LNCaP clone FGC (cell line): Measurements from ENCODE around the gene EBF4.

ENCODE experiments used
- DNase-seq: peaks from one replicate; pipeline ENCODE4 v3.0.0-alpha.2; 2011; ENCODE audit warnings: low read depth
- H3K4me3 ChIP-seq: 2 replicates; pipeline ENCODE4 v1.5.1; 2011; ENCODE audit warnings: mild to moderate bottlenecking, low read depth, low read length, control low read depth
- CTCF ChIP-seq: IDR thresholded peaks from 2 replicates; pipeline ENCODE4 v1.5.1; 2012; ENCODE audit warnings: mild to moderate bottlenecking; ENCODE audit not compliant: control insufficient read depth, insufficient read depth; ENCODE audit errors: extremely low read depth

Gene EBF4

GRCh38 chr20:2692036-2692885, at the start of gene EBF4:
Gene EBF4, plus strand, starts transcription at chr20:2692780. Its CDS starts 866 bp downstream, at chr20:2693646.
- TF ChIP-seq CTCF: no peak
- no peak within 1 kb of the TSS for H3K4me3 ChIP-seq
- no peak for DNase-seq

- no peak for DNase-seq
- TF ChIP-seq CTCF: no peak
- H3K4me3 ChIP-seq: no peak overlapping the region
Measured at GRCh38 chr20:2643708-2644107, 48.9 kb upstream of the EBF4 start.

GRCh38 chr20:2651772-2652723, 40.5 kb upstream of the EBF4 start, which contains the start of gene NOP56:
Gene NOP56, plus strand, starts transcription at chr20:2652632. Its CDS starts 29 bp downstream, at chr20:2652661.
- peak within 1 kb of the TSS; percentile 89 for H3K4me3 ChIP-seq
- no peak for TF ChIP-seq CTCF
- no peak for DNase-seq

- TF ChIP-seq CTCF: no peak
- no peak for DNase-seq
- peak overlapping the region; percentile 89 for H3K4me3 ChIP-seq
Measured at GRCh38 chr20:2652724-2653555, 39.6 kb upstream of the EBF4 start.

GRCh38 chr20:2653556-2654383, 38.8 kb upstream of the EBF4 start:
- peak overlapping the region; percentile 89 for H3K4me3 ChIP-seq
- DNase-seq: no peak
- TF ChIP-seq CTCF: no peak
